SW480 (cell line): ENCODE results near the gene KMT2B.
A peak's percentile ranks its signal among the peaks of the same experiment; 100 is the strongest.
"Not testable (repeated sequence)": the region's sequence is repeated elsewhere in the genome, so short reads cannot be mapped to it uniquely, and the experiment has no call there.

ENCODE experiments used
- DNase-seq: peaks from one replicate; pipeline ENCODE4 v3.0.0-alpha.2; 2016; ENCODE audit warnings: low spot score

The KMT2B gene

GRCh38 chr19:35712567-35713505 lies 5.0 kb upstream of the KMT2B start:
- no peak for DNase-seq

GRCh38 chr19:35713506-35713850 lies 4.3 kb upstream of the KMT2B start:
- no peak for DNase-seq

- DNase-seq: no peak
Measured at GRCh38 chr19:35713904-35714495, 3.8 kb upstream of the KMT2B start.

GRCh38 chr19:35714601-35715354 lies 3.0 kb upstream of the KMT2B start:
- DNase-seq: no peak

GRCh38 chr19:35715355-35715809 lies 2.4 kb upstream of the KMT2B start:
- DNase-seq: no peak

GRCh38 chr19:35715981-35716800 lies 1.6 kb upstream of the KMT2B start:
- peak; percentile 64 for DNase-seq

- peak; percentile 99 for DNase-seq
Measured at GRCh38 chr19:35716801-35717664, 770 bp upstream of the KMT2B start.

- DNase-seq: peak; percentile 29
Measured at GRCh38 chr19:35718345-35719041, 690 bp downstream of the KMT2B start.

- DNase-seq: no peak
Measured at GRCh38 chr19:35719402-35720162, 1.8 kb downstream of the KMT2B start.

- DNase-seq: no peak
Measured at GRCh38 chr19:35720163-35720524, 2.3 kb downstream of the KMT2B start.

- no peak for DNase-seq
Measured at GRCh38 chr19:35720648-35721047, 2.8 kb downstream of the KMT2B start.

- DNase-seq: no peak
Measured at GRCh38 chr19:35721374-35721773, 3.6 kb downstream of the KMT2B start.

- DNase-seq: no peak
Measured at GRCh38 chr19:35722461-35722860, 4.7 kb downstream of the KMT2B start.

- DNase-seq: no peak
Measured at GRCh38 chr19:35722897-35723296, 5.1 kb downstream of the KMT2B start.

- DNase-seq: no peak
Measured at GRCh38 chr19:35723671-35724070, 5.9 kb downstream of the KMT2B start.

- DNase-seq: not testable (repeated sequence)
Measured at GRCh38 chr19:35724132-35724531, 6.3 kb downstream of the KMT2B start.

GRCh38 chr19:35724560-35724959 lies 6.8 kb downstream of the KMT2B start:
- DNase-seq: no peak

- no peak for DNase-seq
Measured at GRCh38 chr19:35725216-35725861, 7.5 kb downstream of the KMT2B start.
